ENCODE data around the gene SLC39A2. TPM values are rescaled to one million over a fixed set of nuclear protein-coding genes. Genes with fewer than 3 reads are reported as not detected.

SLC39A2 gene
- total RNA-seq, 4 donors from 2014 or later: 0.82 to 1.4 TPM; not detected in 2

- peaks cover 18 to 32% (median 21%) of the 10 kb centered on the region in 4 donors for H3K4me1 ChIP-seq
- peak; percentile 37 for DNase-seq
- no peak for TF ChIP-seq CTCF (IDR thresholded peaks at IDR 0.05)
- peak in 1 of 3 donors; percentile 40 for TF ChIP-seq POLR2AphosphoS5 (IDR thresholded peaks at IDR 0.05)
- intact Hi-C loops (cut with DNase I; ENCODE audit: low total_unique reads) (no loop called here), in situ Hi-C loops (cut with MboI; ENCODE audit: low pct_ligation_motif_present in 1 of 4, low pct_unique_long_range_greater_than_20kb in 1 of 4, low sequenced_read_pairs in 3 of 4) (no loop called here)
- no peaks in the 10 kb centered on the region for H3K27me3 ChIP-seq
- no peak overlapping the region for H3K4me3 ChIP-seq
- no peaks in the 10 kb centered on the region for H3K36me3 ChIP-seq
- peak overlapping the region; percentile 37 to 71 (median 56) for H3K27ac ChIP-seq
- 29 to 50% methylated on average over 1 to 6 of the region's 6 CpGs for WGBS, 2 donors (ENCODE audit: low coverage in 1 of 2)
- no peaks in the 10 kb centered on the region for H3K9me3 ChIP-seq
Measured at GRCh38 chr14:21043974-21044618, 45.0 kb downstream of the SLC39A2 start.

- WGBS, 2 donors (ENCODE audit: low coverage in 1 of 2): 57 to 79% methylated on average over 2 of the region's 2 CpGs
- H3K27ac ChIP-seq: no peak overlapping the region
- H3K4me1 ChIP-seq: peaks cover 10 to 22% (median 12%) of the 10 kb centered on the region in 4 donors
Measured at GRCh38 chr14:21047378-21047781, 48.3 kb downstream of the SLC39A2 start.

GRCh38 chr14:21048638-21049037, 49.5 kb downstream of the SLC39A2 start:
- no peak for DNase-seq
- Histone ChIP-seq H3K4me3 (no peak overlapping the region), H3K9me3 (no peaks in the 10 kb centered on the region), H3K27ac (no peak overlapping the region), H3K27me3 (no peaks in the 10 kb centered on the region), H3K36me3 (no peaks in the 10 kb centered on the region), H3K4me1 (peaks cover under 1 to 15% (median 6%) of the 10 kb centered on the region in 4 donors)
- intact Hi-C loops (cut with DNase I; ENCODE audit: low total_unique reads) (no loop called here), in situ Hi-C loops (cut with MboI; ENCODE audit: low pct_ligation_motif_present in 1 of 4, low pct_unique_long_range_greater_than_20kb in 1 of 4, low sequenced_read_pairs in 3 of 4) (no loop called here)
- WGBS, 2 donors (ENCODE audit: low coverage in 1 of 2): 81 to 86% methylated on average over 1 to 2 of the region's 2 CpGs
- TF ChIP-seq POLR2AphosphoS5 (IDR thresholded peaks at IDR 0.05): no peak
- TF ChIP-seq POLR2A (IDR thresholded peaks at IDR 0.05): no peak
- TF ChIP-seq EP300 (IDR thresholded peaks at IDR 0.05; ENCODE audit: low read depth): no peak
- TF ChIP-seq CTCF (IDR thresholded peaks at IDR 0.05): no peak

More at GRCh38 chr14:21047378-21047781, 48.3 kb downstream of the SLC39A2 start:
- no peaks in the 10 kb centered on the region for H3K9me3 ChIP-seq
- no peaks in the 10 kb centered on the region for H3K36me3 ChIP-seq
- no peaks in the 10 kb centered on the region for H3K27me3 ChIP-seq
- DNase-seq: no peak
- in situ Hi-C loops (cut with MboI; ENCODE audit: low pct_ligation_motif_present in 1 of 4, low pct_unique_long_range_greater_than_20kb in 1 of 4, low sequenced_read_pairs in 3 of 4) (no loop called here), intact Hi-C loops (cut with DNase I; ENCODE audit: low total_unique reads) (loop anchor here (1.0 kb wide), 1 partner anchor 21 kb away; no protein-coding TSS in a partner anchor)
- H3K4me3 ChIP-seq: no peak overlapping the region
- TF ChIP-seq POLR2AphosphoS5 (IDR thresholded peaks at IDR 0.05) (no peak), EP300 (IDR thresholded peaks at IDR 0.05; ENCODE audit: low read depth) (no peak), POLR2A (IDR thresholded peaks at IDR 0.05) (no peak), CTCF (IDR thresholded peaks at IDR 0.05) (no peak)

- WGBS, 2 donors (ENCODE audit: low coverage in 1 of 2): 78 to 79% methylated on average over 3 of the region's 3 CpGs
Measured at GRCh38 chr14:21049271-21049673, 50.2 kb downstream of the SLC39A2 start.

More at GRCh38 chr14:21049271-21049673, 50.2 kb downstream of the SLC39A2 start:
- H3K36me3 ChIP-seq: no peaks in the 10 kb centered on the region
- H3K9me3 ChIP-seq: no peaks in the 10 kb centered on the region
- no peak overlapping the region for H3K27ac ChIP-seq
- H3K4me1 ChIP-seq: peaks cover 0 to 14% (median 6%) of the 10 kb centered on the region in 4 donors
- intact Hi-C loops (cut with DNase I; ENCODE audit: low total_unique reads): no loop called here
- in situ Hi-C loops (cut with MboI; ENCODE audit: low pct_ligation_motif_present in 1 of 4, low pct_unique_long_range_greater_than_20kb in 1 of 4, low sequenced_read_pairs in 3 of 4): no loop called here
- no peak for DNase-seq
- no peak overlapping the region for H3K4me3 ChIP-seq
- H3K27me3 ChIP-seq: no peaks in the 10 kb centered on the region
- TF ChIP-seq POLR2AphosphoS5 (IDR thresholded peaks at IDR 0.05) (no peak), EP300 (IDR thresholded peaks at IDR 0.05; ENCODE audit: low read depth) (no peak), POLR2A (IDR thresholded peaks at IDR 0.05) (no peak), CTCF (IDR thresholded peaks at IDR 0.05) (no peak)

All from transverse colon (tissue), 4 donors.